SK-N-SH (cell line): ENCODE results near the gene YPEL1. TPM values are rescaled to one million over a fixed set of nuclear protein-coding genes. Genes with fewer than 3 reads are reported as not detected.

Source experiments
- CTCF ChIA-PET: fragments of 300-600, 350-600 bp; formaldehyde crosslinking; extraction: SDS; loops from one replicate; lab custom pipeline; 2021; lab: Yijun Ruan, JAX
- POLR2A ChIA-PET: fragments of 350-600 bp; sonication (Branson Sonifier 250); formaldehyde crosslinking; extraction: SDS; loops from one replicate; lab custom pipeline; 2020; ENCODE audit warnings: antibody characterized with exemption, inconsistent platforms; lab: Yijun Ruan, JAX
- DNase-seq: peaks from one replicate; pipeline ENCODE4 v3.0.0; 2012
- H2AFZ ChIP-seq: fragments of 200-600 bp; sonication (generic); 2 replicates; pipeline ENCODE4 v1.8.1; 2016; ENCODE audit warnings: antibody characterized with exemption, mild to moderate bottlenecking, low read depth
- H3F3A ChIP-seq: fragments of 200-600 bp; sonication (generic); replicated peaks from 2 replicates; pipeline ENCODE3; 2016; ENCODE audit warnings: antibody characterized with exemption, mild to moderate bottlenecking; ENCODE audit not compliant: insufficient read depth
- H3K27ac ChIP-seq, 2 experiments: fragments of 200-500 bp in 1 of 2; fragments of 200-600 bp in 1 of 2; sonication (Bioruptor generic) in 1 of 2; sonication (generic), shearing (Covaris generic) in 1 of 2; 2 replicates each; pipeline versions ENCODE4 v1.5.1 to v1.6.1; 2014 to 2016; ENCODE audit warnings: low read depth in 2 of 2, inconsistent platforms in 1 of 2, low read length in 1 of 2, mild to moderate bottlenecking in 1 of 2, mixed read lengths in 1 of 2
- H3K27me3 ChIP-seq: fragments of 200-600 bp; sonication (generic), shearing (Covaris generic); 2 replicates; pipeline ENCODE4 v1.6.1; 2016; ENCODE audit warnings: mixed run types; ENCODE audit not compliant: insufficient read depth
- H3K36me3 ChIP-seq, 2 experiments: fragments of 200-500 bp in 1 of 2; fragments of 200-600 bp in 1 of 2; sonication (Bioruptor generic) in 1 of 2; sonication (generic) in 1 of 2; replicated peaks in 1 of 2; 2 replicates each; pipeline versions ENCODE3 to v1.5.1; 2014 to 2016; ENCODE audit warnings: low read length in 1 of 2, mild to moderate bottlenecking in 1 of 2; ENCODE audit not compliant: insufficient read depth in 2 of 2, control insufficient read depth in 1 of 2
- H3K4me1 ChIP-seq, 2 experiments: fragments of 200-500 bp in 1 of 2; fragments of 200-600 bp in 1 of 2; sonication (Bioruptor generic) in 1 of 2; sonication (generic), shearing (Covaris generic) in 1 of 2; 2 replicates each; pipeline versions ENCODE4 v1.5.1 to v1.6.1; 2014 to 2016; ENCODE audit warnings: low read depth in 1 of 2, low read length in 1 of 2, mixed run types in 1 of 2; ENCODE audit not compliant: insufficient read depth in 2 of 2, control insufficient read depth in 1 of 2
- H3K4me2 ChIP-seq: fragments of 200-600 bp; sonication (generic), shearing (Covaris generic); 2 replicates; pipeline ENCODE4 v1.6.1; 2017; ENCODE audit warnings: mixed run types
- H3K4me3 ChIP-seq, 2 experiments: fragments of 200-500 bp in 1 of 2; fragments of 200-600 bp in 1 of 2; sonication (Bioruptor generic) in 1 of 2; sonication (generic), shearing (Covaris generic) in 1 of 2; 2 replicates each; pipeline versions ENCODE4 v1.5.1 to v1.8.1; 2014 to 2016; ENCODE audit warnings: low read depth in 2 of 2, inconsistent platforms in 1 of 2, low read length in 1 of 2, mild to moderate bottlenecking in 1 of 2, mixed read lengths in 1 of 2, moderate library complexity in 1 of 2
- H3K79me2 ChIP-seq: fragments of 200-600 bp; sonication (generic); 2 replicates; pipeline ENCODE4 v1.8.1; 2017; ENCODE audit warnings: mild to moderate bottlenecking; ENCODE audit not compliant: insufficient read depth
- H3K9ac ChIP-seq: fragments of 200-600 bp; sonication (generic); 2 replicates; pipeline ENCODE4 v1.6.1; 2017; ENCODE audit warnings: mixed run types
- H3K9me2 ChIP-seq: fragments of 200-600 bp; sonication (generic); 2 replicates; pipeline ENCODE4 v1.6.1; 2017; ENCODE audit warnings: mixed run types
- H3K9me3 ChIP-seq: fragments of 200-600 bp; sonication (generic); 2 replicates; pipeline ENCODE4 v1.6.1; 2017; ENCODE audit warnings: mixed run types, mild to moderate bottlenecking, moderate library complexity
- H4K20me1 ChIP-seq: fragments of 200-600 bp; sonication (generic); 2 replicates; pipeline ENCODE4 v1.6.1; 2017; ENCODE audit warnings: mild to moderate bottlenecking, mixed run types; ENCODE audit not compliant: insufficient read depth
- EP300 ChIP-seq, 2 experiments: IDR thresholded peaks; 2 replicates each; pipeline versions ENCODE4 v1.4.0 to v1.6.1; 2012; ENCODE audit warnings: borderline replicate concordance in 1 of 2, low read depth in 1 of 2, low read length in 1 of 2
- FOXJ3 ChIP-seq: sonication (generic); formaldehyde crosslinking; IDR thresholded peaks from 2 replicates; pipeline ENCODE4 v1.5.1; 2020; ENCODE audit warnings: mild to moderate bottlenecking, missing genetic modification reagents
- FOXM1 ChIP-seq: IDR thresholded peaks from 2 replicates; pipeline ENCODE4 v1.4.0; 2012; ENCODE audit warnings: low read depth, mild to moderate bottlenecking
- GABPA ChIP-seq: IDR thresholded peaks from 2 replicates; pipeline ENCODE4 v1.4.0; 2012; ENCODE audit warnings: low read depth, mild to moderate bottlenecking
- JUND ChIP-seq: IDR thresholded peaks from 2 replicates; pipeline ENCODE4 v1.4.0; 2012
- NFIC ChIP-seq: IDR thresholded peaks from 2 replicates; pipeline ENCODE4 v1.4.0; 2012; ENCODE audit warnings: borderline replicate concordance
- RAD21 ChIP-seq: IDR thresholded peaks from 2 replicates; pipeline ENCODE4 v1.6.1; 2012; ENCODE audit warnings: mild to moderate bottlenecking, low read length
- RCOR1 ChIP-seq: fragments of 150-350 bp; IDR thresholded peaks from 2 replicates; pipeline ENCODE4 v1.6.1; 2017; ENCODE audit warnings: antibody characterized with exemption, low read length
- REST ChIP-seq: IDR thresholded peaks from 2 replicates; pipeline ENCODE4 v1.6.1; 2012; ENCODE audit warnings: mild to moderate bottlenecking, low read depth, low read length, moderate library complexity
- SMC3 ChIP-seq: IDR thresholded peaks from 2 replicates; pipeline ENCODE4 v1.6.1; 2012; ENCODE audit warnings: low read depth, low read length, improper control_type of control experiment
- TAF1 ChIP-seq: IDR thresholded peaks from 2 replicates; pipeline ENCODE4 v1.6.1; 2012; ENCODE audit warnings: low read depth, mild to moderate bottlenecking, low read length, moderate library complexity, borderline replicate concordance
- USF1 ChIP-seq: IDR thresholded peaks from 2 replicates; pipeline ENCODE4 v1.4.0; 2012; ENCODE audit warnings: low read depth, borderline replicate concordance
- ZBTB33 ChIP-seq: IDR thresholded peaks from 2 replicates; pipeline ENCODE4 v1.4.0; 2012; ENCODE audit warnings: low read depth, borderline replicate concordance
- WGBS: methylation state at CpG from one replicate; pipeline ENCODE4 v1.1.6; 2017; ENCODE audit warnings: low lambda C conversion rate; 5-methylcytosine and 5-hydroxymethylcytosine counted together
- polyA plus RNA-seq, 3 experiments: library from polyadenylated mRNA; depleted of rRNA; stranded (reverse); fragments of >200 nt; gene quantifications; 2 replicates each; pipeline ENCODE4 v1.2.3, GENCODE V29; 2012

Gene YPEL1
- polyA plus RNA-seq, 1 of the 3 experiments (the other 2 are of a cell fraction): 2.4 TPM

- peaks cover 20% of the 10 kb centered on the region for H3F3A ChIP-seq
- TF ChIP-seq RCOR1 (no peak), FOXJ3 (CRISPR knock-in tag) (no peak), REST (no peak), ZBTB33 (no peak), GABPA (no peak), SMC3 (no peak), JUND (no peak), NFIC (no peak), TAF1 (no peak), RAD21 (no peak), EP300 (IDR thresholded peaks at IDR 0.05; ENCODE audit: borderline replicate concordance in 1 of 2, low read depth in 1 of 2, low read length in 1 of 2) (no peak), FOXM1 (no peak), USF1 (no peak)
- TF ChIP-seq, all 33 proteins: peak for 0
- H3K36me3 ChIP-seq: no peaks in the 10 kb centered on the region
- H3K27me3 ChIP-seq: no peaks in the 10 kb centered on the region
- H3K4me2 ChIP-seq: no peak overlapping the region
- no peaks in the 10 kb centered on the region for H4K20me1 ChIP-seq
- H3K9ac ChIP-seq: no peak overlapping the region
- no peak for DNase-seq
- WGBS: 84% methylated on average over 6 of the region's 7 CpGs
- H3K4me3 ChIP-seq: no peak overlapping the region
- CTCF ChIA-PET: no interaction called here
- no peak overlapping the region for H3K27ac ChIP-seq
- peaks cover 0 to 8% of the 10 kb centered on the region in 2 experiments; a peak in 1 of 4 replicates for H3K4me1 ChIP-seq
- H2AFZ ChIP-seq: no peak overlapping the region
- H3K9me3 ChIP-seq: no peaks in the 10 kb centered on the region
- H3K9me2 ChIP-seq: no peaks in the 10 kb centered on the region
- H3K79me2 ChIP-seq: 0 out of 2 replicates have a peak, but pooled peaks cover 3% of the 10 kb centered on the region
- POLR2A ChIA-PET: no interaction called here
Observed at GRCh38 chr22:21660904-21661303, 74.7 kb downstream of the YPEL1 start.
